ENCODE measurements around the gene RGS7. TPM values are rescaled to one million over a fixed set of nuclear protein-coding genes. Genes with fewer than 3 reads are reported as not detected.

Gene RGS7
- total and polyA plus RNA-seq, 2 of the 4 experiments (the other 2 are of a cell fraction) = 0.58 to 0.72 TPM

DNA sequence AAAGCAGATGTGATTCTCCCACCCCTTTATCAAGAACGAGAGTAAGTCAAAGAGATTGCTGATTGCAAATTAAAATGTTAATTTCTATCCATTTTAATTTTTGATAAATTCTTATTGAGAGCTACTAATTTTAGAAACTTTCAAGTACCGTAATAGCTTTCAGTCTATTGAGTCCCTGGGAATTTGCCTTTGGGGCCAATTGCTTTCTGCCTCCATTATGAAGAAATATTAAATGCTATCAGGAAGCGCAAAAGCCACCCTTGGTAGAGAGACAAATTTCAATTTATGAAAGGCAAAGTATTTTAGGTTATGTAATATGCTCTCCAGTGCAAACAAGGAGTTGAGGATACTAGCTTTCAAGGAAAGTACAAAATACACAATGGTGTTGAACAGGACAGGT, 332.2 kb downstream of the RGS7 start:
- Histone ChIP-seq H3K23ac (ENCODE audit: low read depth, low read length) (no peak overlapping the region), H3K9me3 (ENCODE audit: control insufficient read depth, insufficient read depth, low read length) (0 out of 2 replicates have a peak, but pooled peaks cover 4% of the 10 kb centered on the region), H4K8ac (ENCODE audit: low read depth in 2 of 2, low read length in 2 of 2) (no peak overlapping the region), H4K20me1 (ENCODE audit: insufficient read depth, low read length) (no peaks in the 10 kb centered on the region), H4K5ac (ENCODE audit: low read depth, low read length) (no peak overlapping the region), H3K36me3 (ENCODE audit: control insufficient read depth, insufficient read depth, low read length) (no peaks in the 10 kb centered on the region), H3K4me2 (ENCODE audit: low read depth, low read length) (no peak overlapping the region), H2AK5ac (ENCODE audit: low read depth, low read length) (no peak overlapping the region), H3K18ac (ENCODE audit: low read depth, low read length) (no peak overlapping the region), H3K9me1 (ENCODE audit: insufficient read depth, low read length) (no peaks in the 10 kb centered on the region), H3K27ac (ENCODE audit: insufficient read depth, low read length) (no peak overlapping the region), H3K4me1 (ENCODE audit: control insufficient read depth, insufficient read depth, low read length) (no peaks in the 10 kb centered on the region), H3K56ac (ENCODE audit: extremely low read depth, insufficient read depth, low read length) (no peak overlapping the region), H3K27me3 (ENCODE audit: control insufficient read depth, insufficient read depth, low read length) (no peaks in the 10 kb centered on the region), H3K4me3 (ENCODE audit: insufficient read depth, low read depth, low read length) (no peak overlapping the region), H2BK5ac (ENCODE audit: low read depth, low read length, poor library complexity, severe bottlenecking) (no peak overlapping the region), H2BK15ac (ENCODE audit: low read depth, low read length) (no peak overlapping the region), H3K14ac (replicated peaks; ENCODE audit: low read depth, low read length) (no peak overlapping the region), H2AFZ (replicated peaks; ENCODE audit: low read length, poor library complexity) (no peak overlapping the region), H3K4ac (ENCODE audit: low read depth, low read length) (no peak overlapping the region), H4K91ac (ENCODE audit: insufficient read depth, low read depth, low read length) (no peak overlapping the region), H2BK120ac (ENCODE audit: low read depth, low read length) (no peak overlapping the region), H2AK9ac (replicated peaks; ENCODE audit: low read depth, low read length, poor library complexity) (no peak overlapping the region), H3K79me1 (ENCODE audit: low read depth in 1 of 2, low read length in 2 of 2) (no peaks in the 10 kb centered on the region), H2BK20ac (ENCODE audit: low read depth, low read length) (no peak overlapping the region), H3K9ac (ENCODE audit: low read depth, low read length) (no peak overlapping the region)
- dilution Hi-C loops (cut with HindIII; ENCODE audit: low sequenced_read_pairs, unreplicated experiment) (no loop called here), in situ Hi-C loops (cut with MboI; ENCODE audit: low sequenced_read_pairs) (no loop called here), intact Hi-C loops (cut with micrococcal nuclease) (no loop called here)
- no TSS peak for BruUV-seq (replicated peaks)
- no CpG with 5 or more reads among the region's 3 CpGs for WGBS, 2 experiments (ENCODE audit: extremely low coverage in 2 of 2, insufficient read length in 1 of 2)
- ChIA-PET CTCF (no interaction called here), POLR2A (ENCODE audit: unreplicated experiment) (no interaction called here)
- TF ChIP-seq NFE2L2 (IDR thresholded peaks at IDR 0.05; ENCODE audit: low read depth, low read length) = no peak
- no peak for TF ChIP-seq FOS (IDR thresholded peaks at IDR 0.05; ENCODE audit: low read depth, low read length)
- TF ChIP-seq MXI1 (IDR thresholded peaks at IDR 0.05; ENCODE audit: borderline replicate concordance, low read depth, low read length) = no peak
- TF ChIP-seq MAFK (IDR thresholded peaks at IDR 0.05; ENCODE audit: low read depth, low read length) = no peak
- no peak for TF ChIP-seq SMC3 (IDR thresholded peaks at IDR 0.05; ENCODE audit: low read depth, low read length)
- DNase-seq = no peak
- ATAC-seq (ENCODE audit: low read depth) = no peak

All from IMR-90 (cell line).